Spleen (tissue), 11 donors: Measurements from ENCODE around the gene MAPK10. TPM values are rescaled to one million over a fixed set of nuclear protein-coding genes. Genes with fewer than 3 reads are reported as not detected.

Experiments
- DNase-seq: peaks from one replicate; pipeline ENCODE4 v3.0.0-alpha.2; 2020
- H3K27ac ChIP-seq, 8 donors: fragments of 200-600 bp; sonication (generic) in 7 of 8; 1 replicate in 4 of 8; 2 replicates in 4 of 8; pipeline versions ENCODE4 v1.5.0 to v1.8.0; 2016 to 2021; ENCODE audit warnings: inconsistent platforms in 4 of 8, mild to moderate bottlenecking in 4 of 8, moderate library complexity in 1 of 8
- H3K27me3 ChIP-seq, 7 donors: fragments of 200-600 bp; sonication (generic) in 6 of 7; replicated peaks in 1 of 7; 1 replicate in 4 of 7; 2 replicates in 3 of 7; pipeline versions ENCODE4 v1.5.0 to v1.8.0; 2016 to 2021; ENCODE audit warnings: inconsistent platforms in 3 of 7, mild to moderate bottlenecking in 1 of 7
- H3K36me3 ChIP-seq, 6 donors: fragments of 200-600 bp; sonication (generic) in 5 of 6; 1 replicate in 4 of 6; 2 replicates in 2 of 6; pipeline versions ENCODE4 v1.5.0 to v1.8.0; 2016 to 2021; ENCODE audit warnings: inconsistent platforms in 2 of 6
- H3K4me1 ChIP-seq, 6 donors: fragments of 200-600 bp; sonication (generic) in 5 of 6; 1 replicate in 3 of 6; 2 replicates in 3 of 6; pipeline versions ENCODE4 v1.5.0 to v1.8.0; 2016 to 2021; ENCODE audit warnings: inconsistent platforms in 3 of 6
- H3K4me3 ChIP-seq, 8 donors: fragments of 200-600 bp; sonication (generic) in 7 of 8; 1 replicate in 4 of 8; 2 replicates in 4 of 8; pipeline versions ENCODE4 v1.5.0 to v1.8.0; 2016 to 2021; ENCODE audit warnings: inconsistent platforms in 4 of 8, mild to moderate bottlenecking in 4 of 8, moderate library complexity in 2 of 8
- H3K9me3 ChIP-seq, 8 donors: fragments of 200-600 bp; sonication (generic) in 7 of 8; 1 replicate in 4 of 8; 2 replicates in 4 of 8; pipeline versions ENCODE4 v1.5.0 to v1.8.0; 2016 to 2021; ENCODE audit warnings: inconsistent platforms in 4 of 8
- CTCF ChIP-seq, 11 experiments: fragments of 200-600 bp in 7 of 11; fragments of 450-650 bp in 4 of 11; sonication (generic) in 4 of 11; IDR thresholded peaks in 8 of 11; conservative IDR thresholded peaks in 3 of 11; 1 replicate in 7 of 11; 2 replicates in 4 of 11; pipeline versions ENCODE4 v1.4.0 to v1.8.0; 2016 to 2021; ENCODE audit warnings: antibody characterized with exemption in 11 of 11, inconsistent platforms in 4 of 11, mild to moderate bottlenecking in 1 of 11
- POLR2A ChIP-seq, 3 donors: fragments of 450-650 bp; IDR thresholded peaks; one replicate each; pipeline ENCODE4 v1.5.1; 2017; ENCODE audit warnings: antibody characterized with exemption in 3 of 3, mild to moderate bottlenecking in 1 of 3
- POLR2AphosphoS5 ChIP-seq, 3 donors: sonication (generic); formaldehyde crosslinking; IDR thresholded peaks; one replicate each; pipeline ENCODE4 v1.5.1; 2017; ENCODE audit warnings: antibody characterized with exemption in 3 of 3
- WGBS, 5 donors: extraction: QIAGEN DNeasy Blood & Tissue Kit in 3 of 5; methylation state at CpG; one replicate each; pipeline versions ENCODE4 v1.1.5 to v1.1.7; 2013 to 2018; 5-methylcytosine and 5-hydroxymethylcytosine counted together
- intact Hi-C: fragments of 100-400 bp; cut with DNase I; formaldehyde crosslinking; loops from one replicate; pipeline ENCODE4 v1.15.0; 2023; ENCODE audit warnings: low total_unique reads
- polyA plus RNA-seq, 3 donors: library from polyadenylated mRNA; stranded (reverse); fragments of 200-250 nt; gene quantifications; one replicate each; pipeline ENCODE4 v1.2.1, GENCODE V29; 2013
- total RNA-seq, 7 donors: library from RNA; depleted of rRNA in 3 of 7; stranded (reverse); fragments of >200 nt in 3 of 7; fragmentation: NEBNext Ultra II Directional in 4 of 7; extraction: Animal tissue kit (Norgen Biotek cat#: 25700) in 4 of 7; gene quantifications; one replicate each; pipeline versions ENCODE4 v1.1.0 to v1.2.1, GENCODE V29; 2016 to 2021
- donor health status: healthy with polysubstance abuse.
- donor health status: DM: no; HTN: no; CAD: no; lungs with moderate emphysema.
- donor health status: DM: no; HTN: no; CAD: no.
- donor health status: Bipolar disorder and iron deficiency.
- donor health status: healthy.
- donor health status: DM: no; HTN: no; CAD: no.
- donor health status: DM: yes; HTN: yes; CAD: no.

The MAPK10 gene
- total and polyA plus RNA-seq, 10 donors: 3.0 to 40.6 (median 15.2) TPM

GRCh38 chr4:86313656-86314055, 46.2 kb downstream of the MAPK10 start:
- Histone ChIP-seq H3K27me3 (no peaks in the 10 kb centered on the region), H3K9me3 (no peaks in the 10 kb centered on the region), H3K4me3 (no peak overlapping the region), H3K4me1 (no peaks in the 10 kb centered on the region), H3K36me3 (no peaks in the 10 kb centered on the region), H3K27ac (no peak overlapping the region)
- TF ChIP-seq CTCF (IDR thresholded peaks at IDR 0.05 in 8 of 11, conservative IDR thresholded peaks at IDR 0.05 in 3 of 11) (no peak), POLR2A (IDR thresholded peaks at IDR 0.05) (no peak), POLR2AphosphoS5 (IDR thresholded peaks at IDR 0.05) (no peak)
- DNase-seq: no peak
- intact Hi-C loops: no loop called here
- WGBS, 5 donors: 50 to 67% (median 63%) methylated on average over 1 of the region's 1 CpG

- Histone ChIP-seq H3K27ac (no peak overlapping the region), H3K4me1 (no peaks in the 10 kb centered on the region), H3K27me3 (no peaks in the 10 kb centered on the region), H3K9me3 (no peaks in the 10 kb centered on the region), H3K36me3 (no peaks in the 10 kb centered on the region), H3K4me3 (no peak overlapping the region)
- intact Hi-C loops: no loop called here
- TF ChIP-seq POLR2A (IDR thresholded peaks at IDR 0.05): no peak
- no peak for TF ChIP-seq POLR2AphosphoS5 (IDR thresholded peaks at IDR 0.05)
- TF ChIP-seq CTCF (IDR thresholded peaks at IDR 0.05 in 8 of 11, conservative IDR thresholded peaks at IDR 0.05 in 3 of 11): no peak
- DNase-seq: no peak
These were observed 52.4 kb downstream of the MAPK10 start for GRCh38 chr4:86307432-86307831.

GRCh38 chr4:86306816-86307215, 53.0 kb downstream of the MAPK10 start:
- no peak for TF ChIP-seq POLR2A (IDR thresholded peaks at IDR 0.05)
- no peak for TF ChIP-seq CTCF (IDR thresholded peaks at IDR 0.05 in 8 of 11, conservative IDR thresholded peaks at IDR 0.05 in 3 of 11)
- TF ChIP-seq POLR2AphosphoS5 (IDR thresholded peaks at IDR 0.05): no peak
- H3K4me3 ChIP-seq: no peak overlapping the region
- no peaks in the 10 kb centered on the region for H3K4me1 ChIP-seq
- H3K27me3 ChIP-seq: no peaks in the 10 kb centered on the region
- no peaks in the 10 kb centered on the region for H3K36me3 ChIP-seq
- DNase-seq: no peak
- WGBS, 5 donors: 63 to 85% (median 71%) methylated on average over 3 of the region's 3 CpGs
- intact Hi-C loops: no loop called here
- H3K27ac ChIP-seq: no peak overlapping the region
- no peaks in the 10 kb centered on the region for H3K9me3 ChIP-seq

GRCh38 chr4:86302830-86303229, 57.0 kb downstream of the MAPK10 start:
- no peak for DNase-seq
- Histone ChIP-seq H3K27ac (no peak overlapping the region), H3K27me3 (no peaks in the 10 kb centered on the region), H3K4me3 (no peak overlapping the region), H3K4me1 (no peaks in the 10 kb centered on the region), H3K9me3 (no peaks in the 10 kb centered on the region), H3K36me3 (no peaks in the 10 kb centered on the region)
- TF ChIP-seq POLR2A (IDR thresholded peaks at IDR 0.05) (no peak), CTCF (IDR thresholded peaks at IDR 0.05 in 8 of 11, conservative IDR thresholded peaks at IDR 0.05 in 3 of 11) (no peak), POLR2AphosphoS5 (IDR thresholded peaks at IDR 0.05) (no peak)
- intact Hi-C loops: no loop called here
- WGBS, 5 donors: 81 to 89% (median 86%) methylated on average over 2 of the region's 2 CpGs
